NCI-H146 treated with DMSO at 0.1 percent for 48 hours (cell line): ENCODE data around the gene SCAMP1.
"Not testable (repeated sequence)": the region's sequence is repeated elsewhere in the genome, so short reads cannot be mapped to it uniquely, and the experiment has no call there.

Source experiments
- DNase-seq: peaks from one replicate; lab custom pipeline; 2025; ENCODE audit not compliant: unreplicated experiment; lab: John Stamatoyannopoulos, UW

The SCAMP1 gene

GRCh38 chr5:78420548-78420947 lies 60.1 kb downstream of the SCAMP1 start:
- DNase-seq: no peak

DNA sequence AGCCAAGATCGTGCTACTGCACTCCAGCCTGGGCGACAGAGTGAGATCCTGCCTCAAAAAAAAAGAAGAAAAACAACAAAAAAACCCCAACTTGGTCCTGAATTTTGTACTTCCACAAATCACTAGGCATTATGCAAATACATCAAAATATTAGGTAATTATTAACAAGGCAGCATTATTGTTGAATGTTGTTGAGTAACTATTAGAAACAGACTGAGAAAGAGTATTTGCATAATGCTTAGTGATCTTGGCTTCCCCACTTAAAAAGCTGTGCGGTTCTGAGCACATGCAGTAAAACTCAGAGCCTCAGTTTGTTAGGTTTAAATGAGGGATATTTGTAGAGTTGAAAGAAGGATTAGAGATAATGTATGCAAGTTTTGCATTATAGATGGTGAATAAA lies 64.2 kb downstream of the SCAMP1 start:
- DNase-seq: no peak

GRCh38 chr5:78429332-78429980 lies 69.0 kb downstream of the SCAMP1 start:
- no peak for DNase-seq

DNA sequence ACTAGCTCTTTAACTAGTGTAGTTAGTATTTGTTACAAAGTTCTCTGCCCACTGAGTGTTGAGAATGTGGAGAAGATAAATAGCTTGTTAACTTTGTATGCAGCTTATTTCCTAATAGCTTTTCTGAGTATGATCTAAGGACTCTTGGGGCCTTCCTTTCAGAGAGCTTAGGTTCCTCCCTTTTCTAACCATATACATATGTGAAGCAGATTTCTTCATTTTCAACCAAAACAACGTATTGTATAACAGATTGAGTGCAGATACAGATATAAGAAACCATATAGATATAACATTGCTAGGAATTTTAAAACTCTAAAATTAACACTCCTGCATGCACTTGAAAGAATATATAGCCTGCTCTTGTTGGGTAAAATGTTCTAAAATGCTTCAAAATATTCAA lies 70.4 kb downstream of the SCAMP1 start:
- DNase-seq: no peak

- DNase-seq: no peak
These were observed 73.6 kb downstream of the SCAMP1 start for GRCh38 chr5:78433972-78434371.

DNA sequence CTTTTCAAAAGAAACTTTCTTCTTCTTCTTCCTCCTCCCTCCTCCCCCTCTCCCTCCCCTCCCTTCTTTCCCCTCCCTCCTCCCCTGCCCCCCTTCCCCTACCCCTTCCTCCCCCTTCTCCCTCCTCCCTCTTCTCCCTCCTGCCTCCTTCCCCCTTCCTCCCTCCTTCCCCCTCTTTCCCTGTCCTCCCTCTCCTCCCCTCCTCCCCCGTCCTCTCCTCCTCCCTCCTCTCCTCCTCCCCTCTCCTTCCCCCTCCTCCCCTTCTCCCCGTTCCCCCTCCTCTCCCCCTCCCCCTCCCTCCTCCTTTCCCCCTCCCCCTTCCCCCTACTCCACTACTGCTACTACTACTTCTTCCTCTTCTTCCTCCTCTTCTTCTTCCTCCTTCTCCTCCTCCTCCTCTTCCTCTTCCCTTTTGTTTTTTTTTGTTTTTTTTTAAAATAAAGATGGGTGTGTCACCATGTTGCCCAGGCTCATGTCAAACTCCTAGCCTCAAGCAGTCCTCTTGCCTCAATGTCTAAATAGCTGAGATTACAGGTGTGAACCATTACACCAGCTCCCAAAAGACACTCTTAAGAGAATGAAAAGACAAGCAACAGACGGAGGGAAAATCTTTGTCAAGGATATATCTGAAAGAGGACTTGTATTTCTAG lies 87.5 kb downstream of the SCAMP1 start:
- DNase-seq: no peak

GRCh38 chr5:78449103-78449502 lies 88.7 kb downstream of the SCAMP1 start:
- DNase-seq: no peak

DNA sequence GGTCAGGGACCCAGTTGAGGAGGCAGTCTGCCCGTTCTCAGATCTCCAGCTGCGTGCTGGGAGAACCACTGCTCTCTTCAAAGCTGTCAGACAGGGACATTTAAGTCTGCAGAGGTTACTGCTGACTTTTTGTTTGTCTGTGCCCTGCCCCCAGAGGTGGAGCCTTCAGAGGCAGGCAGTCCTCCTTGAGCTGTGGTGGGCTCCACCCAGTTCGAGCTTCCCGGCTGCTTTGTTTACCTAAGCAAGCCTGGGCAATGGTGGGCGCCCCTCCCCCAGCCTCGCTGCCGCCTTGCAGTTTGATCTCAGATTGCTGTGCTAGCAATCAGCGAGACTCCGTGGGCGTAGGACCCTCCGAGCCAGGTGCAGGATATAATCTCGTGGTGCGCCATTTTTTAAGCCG lies 97.1 kb downstream of the SCAMP1 start:
- DNase-seq: not testable (repeated sequence)

DNA sequence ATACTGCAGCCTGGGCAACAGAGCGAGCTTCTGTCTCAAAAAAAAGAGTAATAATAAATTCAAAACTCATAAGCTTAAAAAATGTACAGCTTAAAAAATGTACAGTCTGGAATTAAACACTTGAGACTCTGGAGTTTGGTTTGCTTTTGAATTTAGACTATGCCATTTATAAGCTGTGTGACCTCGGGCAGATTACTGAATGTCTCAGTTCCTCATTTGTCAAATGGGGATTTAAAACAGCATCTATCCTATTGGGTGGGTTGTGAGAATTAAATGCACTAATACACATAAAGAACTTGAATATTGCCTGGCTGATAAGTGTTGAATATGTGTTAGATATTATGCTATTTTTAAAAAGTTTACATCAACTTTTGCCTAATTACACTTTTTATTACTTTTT lies 98.4 kb downstream of the SCAMP1 start:
- DNase-seq: no peak

- no peak for DNase-seq
These were observed 106.7 kb downstream of the SCAMP1 start for GRCh38 chr5:78467140-78467539.

DNA sequence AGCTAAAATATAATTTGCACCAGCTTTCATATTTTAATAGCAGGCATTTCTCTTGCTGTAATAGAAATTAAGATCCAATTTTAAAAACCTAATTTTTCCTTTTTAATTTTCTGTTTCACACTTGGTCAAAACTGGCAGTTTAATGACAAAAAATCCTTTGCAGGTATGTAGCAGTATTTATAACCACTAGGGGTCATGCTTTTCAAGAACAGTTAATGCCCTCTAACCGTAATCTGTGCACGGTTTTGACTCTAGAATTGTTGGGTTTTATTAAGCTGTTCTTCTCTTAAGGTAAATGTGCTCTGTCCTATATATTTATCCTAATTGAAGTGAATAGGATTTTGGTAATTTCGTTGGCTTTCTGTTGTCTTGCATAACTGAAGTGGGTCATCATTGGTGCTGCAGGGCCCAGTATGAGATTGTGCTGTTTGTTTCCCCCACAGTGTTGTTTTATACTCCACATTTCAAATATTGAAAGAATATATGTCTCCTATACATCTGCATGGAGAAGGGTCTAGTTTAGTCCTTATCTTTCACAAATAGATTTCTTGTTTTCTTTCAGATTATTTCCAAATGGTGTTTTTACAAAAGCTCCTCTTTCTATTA lies 107.4 kb downstream of the SCAMP1 start:
- DNase-seq: peak; percentile 3

GRCh38 chr5:78471896-78472295 lies 111.5 kb downstream of the SCAMP1 start:
- DNase-seq: no peak

DNA sequence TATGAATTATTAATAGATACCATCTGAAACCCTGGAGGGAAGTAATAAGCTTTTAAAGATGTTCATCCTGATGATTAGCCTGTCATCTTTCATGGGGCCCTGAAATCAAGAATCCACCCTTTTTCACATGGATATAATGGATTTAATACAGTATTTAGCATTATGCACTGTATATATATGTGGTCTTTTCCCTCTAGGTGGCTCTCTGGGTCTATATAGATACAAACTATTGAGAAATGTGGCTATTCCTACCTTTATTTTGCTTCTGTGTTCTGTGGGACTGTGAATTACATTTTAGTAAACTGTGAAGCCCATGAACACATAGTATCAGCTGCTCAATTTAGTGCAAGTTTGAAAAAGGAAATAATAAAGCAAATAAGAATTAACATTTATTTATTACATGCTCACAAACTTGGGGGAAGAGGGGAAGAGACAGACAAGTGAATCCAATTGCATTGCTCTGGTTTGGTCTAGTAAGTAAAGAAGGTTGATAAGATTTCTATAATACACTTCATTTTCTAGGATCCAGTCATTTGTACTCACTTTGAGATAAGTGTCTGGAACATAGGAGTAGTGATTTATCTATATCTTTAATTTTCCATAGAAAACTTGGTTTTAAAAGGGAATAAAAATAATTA lies 112.2 kb downstream of the SCAMP1 start:
- DNase-seq: peak; percentile 6

DNA sequence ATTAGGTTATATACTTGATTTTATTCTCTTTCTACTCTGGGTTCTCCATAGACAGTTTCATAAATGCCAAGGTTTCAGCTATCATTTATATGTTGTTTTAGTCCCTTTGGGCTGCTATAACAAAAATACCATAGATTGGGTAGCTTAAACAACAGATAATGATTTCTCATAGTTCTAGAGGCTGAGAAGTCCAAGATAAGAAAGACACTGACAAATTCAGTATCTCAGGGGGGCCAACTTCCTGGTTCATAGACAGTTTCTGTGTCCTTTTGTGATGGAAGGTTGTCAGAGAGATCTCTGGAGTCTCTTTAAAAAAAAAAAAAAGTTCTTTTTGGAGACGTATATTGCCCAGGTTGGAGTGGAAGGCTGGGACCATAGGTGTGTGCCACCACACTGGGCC lies 113.3 kb downstream of the SCAMP1 start:
- no peak for DNase-seq

DNA sequence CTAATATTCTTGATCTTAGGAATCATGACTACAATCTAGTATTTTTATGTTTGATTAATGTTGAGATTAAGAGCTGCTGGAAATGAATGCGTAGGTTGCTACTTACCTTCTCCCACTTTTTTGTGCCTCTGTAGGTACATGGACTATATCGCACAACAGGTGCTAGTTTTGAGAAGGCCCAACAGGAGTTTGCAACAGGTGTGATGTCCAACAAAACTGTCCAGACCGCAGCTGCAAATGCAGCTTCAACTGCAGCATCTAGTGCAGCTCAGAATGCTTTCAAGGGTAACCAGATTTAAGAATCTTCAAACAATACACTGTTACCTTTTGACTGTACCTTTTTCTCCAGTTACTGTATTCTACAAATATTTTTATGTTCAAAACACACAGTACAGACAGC lies 115.0 kb downstream of the SCAMP1 start:
- no peak for DNase-seq

DNA sequence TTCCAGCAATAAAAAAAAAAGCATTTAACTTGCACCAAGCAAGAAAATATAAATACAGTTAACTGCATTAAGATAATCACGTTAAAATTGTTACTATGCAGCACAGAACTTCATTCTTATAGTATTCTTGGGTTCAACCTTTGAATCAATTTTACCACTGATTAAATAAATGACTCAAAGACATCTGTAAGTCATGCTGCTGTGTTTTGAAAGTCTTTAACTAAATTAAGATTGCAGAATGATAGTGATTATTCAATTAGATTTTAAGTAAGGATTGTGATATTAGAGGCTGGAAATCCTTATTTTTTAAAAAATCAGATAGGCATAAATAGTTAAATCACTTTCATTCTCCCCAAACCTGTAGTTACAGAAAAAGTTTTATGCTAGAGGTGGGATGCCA lies 116.4 kb downstream of the SCAMP1 start:
- DNase-seq: no peak

GRCh38 chr5:78482948-78483347 lies 122.5 kb downstream of the SCAMP1 start:
- no peak for DNase-seq

DNA sequence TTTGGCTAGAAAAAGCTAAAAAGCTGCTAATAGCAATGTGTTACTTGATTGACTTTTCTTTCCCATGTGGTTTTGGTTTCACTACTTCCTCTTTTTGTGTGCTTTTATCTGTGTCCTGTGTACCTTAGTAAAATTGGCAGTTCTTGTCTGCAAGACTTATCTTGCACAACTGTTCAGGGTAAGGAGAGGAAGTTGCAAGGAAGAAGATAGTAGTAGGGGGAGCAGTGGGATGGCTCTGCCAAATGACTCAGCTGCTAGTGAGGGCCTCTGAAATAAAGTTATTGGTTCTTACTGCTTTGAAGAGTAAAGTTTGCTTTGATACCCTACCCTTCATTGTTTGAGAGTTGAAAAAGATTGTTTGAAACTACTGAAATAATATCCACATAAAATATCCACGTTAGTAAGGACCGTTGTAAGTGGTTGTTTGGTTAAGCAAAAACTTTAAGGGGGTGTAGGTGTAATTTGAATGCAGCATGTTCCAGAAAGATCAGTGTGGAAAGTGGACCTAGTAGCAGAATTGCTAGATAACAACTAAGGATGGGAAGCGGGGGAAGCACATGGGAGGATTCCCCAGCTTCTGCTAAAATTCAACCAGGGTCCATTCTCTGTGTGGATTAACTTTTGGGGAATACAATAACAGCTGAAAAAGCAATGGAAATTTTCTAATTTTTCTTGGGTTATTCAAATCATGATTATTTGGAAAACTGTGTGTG lies 123.5 kb downstream of the SCAMP1 start:
- DNase-seq: no peak

DNA sequence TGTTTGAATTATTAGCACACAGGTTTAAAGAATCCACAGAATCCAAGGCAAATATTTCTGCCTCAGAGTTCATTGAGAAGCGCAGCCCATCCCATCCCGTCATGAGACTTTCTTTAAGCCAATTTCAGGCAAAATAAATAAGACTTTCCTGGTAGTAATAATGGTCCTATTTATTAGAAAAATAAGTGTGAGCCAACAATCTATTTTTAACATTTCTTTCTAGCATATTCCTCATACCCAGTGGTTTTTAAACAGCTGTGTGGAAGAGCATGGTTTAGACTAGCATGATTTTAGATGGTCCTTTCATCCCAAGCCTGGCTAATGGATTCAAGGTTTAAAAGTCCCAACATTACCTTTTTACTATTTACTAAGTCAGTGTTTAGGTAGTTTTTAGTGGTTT lies 125.8 kb downstream of the SCAMP1 start:
- DNase-seq: no peak

GRCh38 chr5:78487846-78488245 lies 127.4 kb downstream of the SCAMP1 start:
- DNase-seq: no peak

GRCh38 chr5:78490709-78491485 lies 130.5 kb downstream of the SCAMP1 start:
- DNase-seq: no peak
